Trophoblast cell (in vitro differentiated cells and primary cell): ENCODE data around the gene ARSD.

ENCODE experiments used
- DNase-seq, 2 donors: peaks; one replicate each; pipeline ENCODE4 v3.0.0-alpha.2; 2016
- H2AFZ ChIP-seq: 2 replicates; pipeline ENCODE4 v1.6.1; 2013; ENCODE audit warnings: low read length, moderate library complexity, mild to moderate bottlenecking; ENCODE audit not compliant: insufficient read depth, poor library complexity
- H2AK5ac ChIP-seq: 2 replicates; pipeline ENCODE4 v1.6.1; 2013; ENCODE audit warnings: mild to moderate bottlenecking, low read length
- H2BK120ac ChIP-seq: 2 replicates; pipeline ENCODE4 v1.6.1; 2013; ENCODE audit warnings: low read length, mild to moderate bottlenecking, moderate library complexity; ENCODE audit not compliant: insufficient read depth, poor library complexity
- H2BK12ac ChIP-seq: 2 replicates; pipeline ENCODE4 v1.6.1; 2013; ENCODE audit warnings: mild to moderate bottlenecking, low read length, moderate library complexity
- H2BK5ac ChIP-seq: 2 replicates; pipeline ENCODE4 v1.6.1; 2013; ENCODE audit warnings: low read length, low read depth, moderate library complexity, mild to moderate bottlenecking; ENCODE audit not compliant: poor library complexity
- H3K14ac ChIP-seq: 2 replicates; pipeline ENCODE4 v1.6.1; 2013; ENCODE audit warnings: mild to moderate bottlenecking, low read length
- H3K18ac ChIP-seq: 2 replicates; pipeline ENCODE4 v1.6.1; 2013; ENCODE audit warnings: mild to moderate bottlenecking, low read length
- H3K23ac ChIP-seq: 2 replicates; pipeline ENCODE4 v1.6.1; 2013; ENCODE audit warnings: low read length
- H3K27ac ChIP-seq: 2 replicates; pipeline ENCODE4 v1.5.1; 2013; ENCODE audit warnings: low read depth, mild to moderate bottlenecking, inconsistent platforms, low read length, moderate library complexity
- H3K27me3 ChIP-seq: 2 replicates; pipeline ENCODE4 v1.6.1; 2013; ENCODE audit warnings: inconsistent platforms, mild to moderate bottlenecking, low read length, moderate library complexity; ENCODE audit not compliant: insufficient read depth
- H3K36me3 ChIP-seq, 2 experiments: 1 replicate in 1 of 2; 2 replicates in 1 of 2; pipeline ENCODE4 v1.6.1; 2013; ENCODE audit warnings: low read length in 2 of 2, mild to moderate bottlenecking in 2 of 2, moderate library complexity in 1 of 2; ENCODE audit not compliant: insufficient read depth in 2 of 2, control insufficient read depth in 1 of 2
- H3K4ac ChIP-seq: 2 replicates; pipeline ENCODE4 v1.6.1; 2013; ENCODE audit warnings: low read depth, mild to moderate bottlenecking, low read length, moderate library complexity
- H3K4me1 ChIP-seq, 2 experiments: 1 replicate in 1 of 2; 2 replicates in 1 of 2; pipeline ENCODE4 v1.6.1; 2013; ENCODE audit warnings: low read length in 2 of 2, mild to moderate bottlenecking in 2 of 2, moderate library complexity in 1 of 2; ENCODE audit not compliant: insufficient read depth in 2 of 2, control insufficient read depth in 1 of 2
- H3K4me2 ChIP-seq: 2 replicates; pipeline ENCODE4 v1.6.1; 2013; ENCODE audit warnings: inconsistent platforms, mild to moderate bottlenecking, low read length, moderate library complexity
- H3K4me3 ChIP-seq: 2 replicates; pipeline ENCODE4 v1.5.1; 2013; ENCODE audit warnings: mild to moderate bottlenecking, low read depth, low read length, inconsistent platforms
- H3K79me1 ChIP-seq: one replicate; pipeline ENCODE4 v1.6.1; 2013; ENCODE audit warnings: low read length
- H3K79me2 ChIP-seq: 2 replicates; pipeline ENCODE4 v1.6.1; 2013; ENCODE audit warnings: low read length, mild to moderate bottlenecking; ENCODE audit not compliant: control insufficient read depth, insufficient read depth, poor library complexity
- H3K9ac ChIP-seq: 2 replicates; pipeline ENCODE4 v1.6.1; 2013; ENCODE audit warnings: mild to moderate bottlenecking, low read length
- H3K9me3 ChIP-seq: 2 replicates; pipeline ENCODE4 v1.6.1; 2013; ENCODE audit warnings: low read depth, mild to moderate bottlenecking, control low read depth, inconsistent platforms, low read length; ENCODE audit not compliant: insufficient read depth
- H4K12ac ChIP-seq: 2 replicates; pipeline ENCODE4 v1.6.1; 2013; ENCODE audit warnings: low read depth, mild to moderate bottlenecking, low read length, moderate library complexity
- H4K8ac ChIP-seq: 2 replicates; pipeline ENCODE4 v1.6.1; 2013; ENCODE audit warnings: low read depth, mild to moderate bottlenecking, low read length, moderate library complexity
- H4K91ac ChIP-seq: one replicate; pipeline ENCODE4 v1.6.1; 2013; ENCODE audit warnings: low read depth, mild to moderate bottlenecking, low read length, moderate library complexity
- WGBS: extraction: QIAGEN DNeasy Blood & Tissue Kit; methylation state at CpG from one replicate; pipeline ENCODE4 v1.1.7; 2013; ENCODE audit warnings: missing lambda C conversion rate; ENCODE audit not compliant: insufficient read length, insufficient coverage; ENCODE audit errors: extremely low coverage; 5-methylcytosine and 5-hydroxymethylcytosine counted together

Gene ARSD

GRCh38 chrX:2917767-2918166, 11.4 kb downstream of the ARSD start:
- Histone ChIP-seq H3K4me1 (no peaks in the 10 kb centered on the region), H3K9ac (no peak overlapping the region), H3K9me3 (no peaks in the 10 kb centered on the region), H2AK5ac (no peak overlapping the region), H3K18ac (no peak overlapping the region), H3K4me3 (no peak overlapping the region), H3K4ac (no peak overlapping the region), H4K12ac (no peak overlapping the region), H3K79me2 (no peaks in the 10 kb centered on the region), H2BK12ac (no peak overlapping the region), H2BK120ac (no peak overlapping the region), H4K8ac (no peak overlapping the region), H3K27me3 (no peaks in the 10 kb centered on the region), H2AFZ (no peak overlapping the region), H3K23ac (no peak overlapping the region), H2BK5ac (no peak overlapping the region), H4K91ac (no peak overlapping the region), H3K36me3 (peaks cover 10% of the 10 kb centered on the region in 2 experiments), H3K79me1 (no peaks in the 10 kb centered on the region), H3K4me2 (no peak overlapping the region), H3K27ac (no peak overlapping the region), H3K14ac (no peak overlapping the region)
- DNase-seq: no peak
- no CpG with 5 or more reads among the region's 23 CpGs for WGBS

GRCh38 chrX:2913118-2913517, 16.0 kb downstream of the ARSD start:
- peaks cover 7% of the 10 kb centered on the region in 2 experiments for H3K36me3 ChIP-seq
- H2BK120ac ChIP-seq: no peak overlapping the region
- H4K91ac ChIP-seq: no peak overlapping the region
- no peak overlapping the region for H3K4me2 ChIP-seq
- no peak for DNase-seq
- H4K12ac ChIP-seq: no peak overlapping the region
- H2AFZ ChIP-seq: no peak overlapping the region
- H4K8ac ChIP-seq: no peak overlapping the region
- no peak overlapping the region for H3K23ac ChIP-seq
- H3K4me3 ChIP-seq: no peak overlapping the region
- H3K18ac ChIP-seq: no peak overlapping the region
- H3K79me1 ChIP-seq: no peaks in the 10 kb centered on the region
- no peak overlapping the region for H2BK5ac ChIP-seq
- H3K79me2 ChIP-seq: no peaks in the 10 kb centered on the region
- H3K27ac ChIP-seq: no peak overlapping the region
- H2BK12ac ChIP-seq: no peak overlapping the region
- no peaks in the 10 kb centered on the region for H3K4me1 ChIP-seq
- H3K9ac ChIP-seq: no peak overlapping the region
- WGBS: no CpG with 5 or more reads among the region's 3 CpGs
- H3K27me3 ChIP-seq: no peaks in the 10 kb centered on the region
- no peak overlapping the region for H2AK5ac ChIP-seq
- no peaks in the 10 kb centered on the region for H3K9me3 ChIP-seq
- no peak overlapping the region for H3K14ac ChIP-seq
- no peak overlapping the region for H3K4ac ChIP-seq

- H2BK12ac ChIP-seq: no peak overlapping the region
- WGBS: no CpG with 5 or more reads among the region's 3 CpGs
- H3K79me1 ChIP-seq: no peaks in the 10 kb centered on the region
- no peak overlapping the region for H4K8ac ChIP-seq
- no peak for DNase-seq
- H2AFZ ChIP-seq: no peak overlapping the region
- no peak overlapping the region for H3K4me3 ChIP-seq
- H3K18ac ChIP-seq: no peak overlapping the region
- no peaks in the 10 kb centered on the region for H3K27me3 ChIP-seq
- no peak overlapping the region for H3K4me2 ChIP-seq
- peaks cover 0 to 1% of the 10 kb centered on the region in 2 experiments for H3K4me1 ChIP-seq
- H3K9ac ChIP-seq: no peak overlapping the region
- no peaks in the 10 kb centered on the region for H3K9me3 ChIP-seq
- H3K27ac ChIP-seq: no peak overlapping the region
- no peak overlapping the region for H2BK120ac ChIP-seq
- no peak overlapping the region for H2AK5ac ChIP-seq
- no peak overlapping the region for H2BK5ac ChIP-seq
- H3K4ac ChIP-seq: no peak overlapping the region
- no peaks in the 10 kb centered on the region for H3K79me2 ChIP-seq
- peaks cover 4 to 8% of the 10 kb centered on the region in 2 experiments for H3K36me3 ChIP-seq
- no peak overlapping the region for H4K91ac ChIP-seq
- no peak overlapping the region for H4K12ac ChIP-seq
- H3K14ac ChIP-seq: no peak overlapping the region
- H3K23ac ChIP-seq: no peak overlapping the region
Observed at GRCh38 chrX:2910109-2910508, 19.0 kb downstream of the ARSD start.

DNA sequence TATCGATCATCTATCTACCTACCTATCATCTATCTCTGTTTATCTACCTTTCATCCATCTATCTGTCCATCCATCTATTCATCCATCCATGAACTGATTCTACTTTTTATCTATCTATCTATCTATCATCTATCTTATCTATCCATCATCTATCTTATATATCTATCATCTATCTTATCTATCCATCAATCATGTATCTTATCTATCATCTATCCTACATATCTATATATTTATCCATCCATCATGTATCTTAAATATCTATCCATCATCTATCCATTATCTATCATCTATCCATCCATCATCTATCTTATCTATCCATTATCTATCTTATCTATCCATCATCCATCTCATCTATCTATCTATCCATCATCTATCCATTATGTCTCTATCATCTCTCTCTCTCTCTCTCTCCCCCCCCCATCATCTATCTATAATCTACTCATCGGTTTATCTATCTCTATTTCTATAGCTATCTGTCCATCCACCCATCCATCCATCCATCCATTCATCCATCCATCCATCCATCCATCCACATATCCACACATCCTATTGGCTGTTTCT, 20.9 kb downstream of the ARSD start:
- Histone ChIP-seq H2BK120ac (no peak overlapping the region), H3K4me1 (peaks cover 0 to 2% of the 10 kb centered on the region in 2 experiments), H3K14ac (no peak overlapping the region), H2AK5ac (no peak overlapping the region), H3K9ac (no peak overlapping the region), H2BK12ac (no peak overlapping the region), H2AFZ (no peak overlapping the region), H2BK5ac (no peak overlapping the region), H3K79me2 (no peaks in the 10 kb centered on the region), H3K9me3 (no peaks in the 10 kb centered on the region), H4K8ac (no peak overlapping the region), H3K4me3 (no peak overlapping the region), H3K79me1 (no peaks in the 10 kb centered on the region), H3K36me3 (peaks cover 2 to 8% of the 10 kb centered on the region in 2 experiments), H3K23ac (no peak overlapping the region), H3K4me2 (no peak overlapping the region), H3K27ac (no peak overlapping the region), H3K4ac (no peak overlapping the region), H4K91ac (no peak overlapping the region), H3K18ac (no peak overlapping the region), H4K12ac (no peak overlapping the region), H3K27me3 (no peaks in the 10 kb centered on the region)
- no peak for DNase-seq
- WGBS: 100% methylated on average over 1 of the region's 2 CpGs
